HuH-7 (cell line): ENCODE results near the gene TEX44.
"Not testable (repeated sequence)": the region's sequence is repeated elsewhere in the genome, so short reads cannot be mapped to it uniquely, and the experiment has no call there.

Source experiments
- DNase-seq: peaks from one replicate; pipeline ENCODE4 v3.0.0; 2011; ENCODE audit warnings: low spot score

TEX44 gene

DNA sequence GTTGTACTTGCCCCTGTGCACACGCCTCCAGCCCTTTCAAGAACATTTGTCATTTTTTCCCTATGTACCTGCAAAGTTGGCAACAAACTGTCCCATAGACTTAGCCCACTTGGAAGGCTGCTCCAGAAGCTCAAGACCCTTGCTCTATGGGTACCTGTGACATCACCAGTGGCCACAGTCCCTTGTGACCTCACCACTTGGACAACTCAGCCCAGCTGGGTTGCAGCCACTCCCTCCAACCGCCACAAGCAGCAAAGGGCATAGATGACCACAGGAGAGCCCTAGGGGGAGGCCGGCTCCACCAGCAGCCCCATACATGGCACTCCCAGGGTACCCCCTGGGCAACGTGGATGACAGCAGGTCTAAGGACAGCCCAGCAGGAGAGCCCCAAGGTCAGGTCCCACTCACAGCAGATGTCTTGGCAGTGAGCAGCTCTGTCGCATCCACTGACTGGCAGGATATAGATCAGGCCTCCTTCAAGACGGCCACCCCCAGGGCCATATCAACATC lies at the start of gene TEX44:
TSS of gene TEX44 (plus strand) at position 229 of the 510 bp plus-strand sequence. CDS start at position 317, 88 bp downstream.
- DNase-seq, result no peak

DNA sequence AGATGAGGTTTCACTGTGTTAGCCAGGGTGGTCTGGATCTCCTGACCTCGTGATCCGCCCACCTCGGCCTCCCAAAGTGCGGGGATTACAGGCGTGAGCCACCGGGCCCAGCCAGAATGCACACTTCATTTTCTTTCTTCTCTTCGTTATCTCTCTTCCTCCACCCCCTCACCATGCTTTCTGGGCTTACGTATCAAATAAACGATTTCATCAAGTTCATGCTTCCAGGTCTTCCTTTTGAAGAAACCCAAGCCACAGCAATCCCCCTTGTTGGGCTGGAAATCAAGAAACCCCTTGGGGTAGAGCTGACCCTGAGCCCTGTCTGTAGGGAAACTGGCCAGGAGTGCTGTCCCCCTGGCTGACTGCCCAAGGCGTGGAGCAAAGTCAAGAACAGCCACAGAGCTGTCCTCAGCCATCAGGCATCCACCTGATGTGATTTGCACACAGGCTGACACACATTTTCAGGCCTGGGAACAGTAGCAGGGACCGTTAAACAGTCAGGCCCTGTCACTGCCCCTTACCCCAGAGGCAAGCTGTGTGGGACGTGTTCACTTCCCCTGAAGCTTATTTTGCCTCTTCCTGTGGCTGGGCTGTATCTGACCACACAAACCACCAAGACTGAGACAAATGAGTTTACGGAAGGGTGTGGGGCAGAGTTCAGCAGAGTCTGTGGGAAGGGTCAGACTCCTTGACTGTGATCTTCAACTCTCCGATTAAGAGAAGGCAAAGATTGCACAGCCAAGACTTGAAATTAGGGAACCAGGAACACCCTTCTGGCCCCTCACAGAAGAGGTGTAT lies 47.4 kb upstream of the TEX44 start:
- DNase-seq, result no peak

DNA sequence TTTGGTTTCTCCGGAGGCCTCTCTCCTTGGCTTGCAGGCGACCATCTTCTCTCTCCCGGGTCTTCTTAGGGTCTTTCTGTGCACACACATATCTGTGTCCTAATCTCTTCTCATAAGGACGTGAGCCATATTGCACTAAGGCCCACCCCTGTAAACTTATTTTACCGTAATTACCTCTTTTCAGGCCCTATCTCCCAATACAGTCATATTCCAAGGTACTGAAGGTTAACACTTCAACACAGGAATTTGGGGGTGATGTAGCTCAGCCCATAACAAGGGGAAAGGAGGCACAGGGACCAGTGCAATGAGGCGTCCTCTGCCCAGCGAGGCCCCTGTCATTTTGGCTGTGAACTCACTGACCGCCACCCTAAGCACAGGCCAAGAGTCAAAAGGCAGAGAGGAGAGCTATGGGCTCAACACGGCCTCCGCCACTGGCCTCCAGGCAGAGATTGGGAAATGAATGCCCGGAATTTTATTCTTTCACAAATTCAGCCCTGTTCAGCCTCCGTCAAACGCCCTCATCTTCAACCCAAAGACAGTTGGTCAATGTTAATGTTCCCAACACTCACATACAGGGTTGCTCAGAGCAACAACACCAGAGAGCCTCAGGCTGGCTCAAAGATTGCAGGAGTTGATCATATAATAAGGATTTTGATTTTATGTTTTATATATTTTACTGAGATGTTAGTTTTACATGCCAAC lies 46.5 kb upstream of the TEX44 start:
- no peak for DNase-seq

DNA sequence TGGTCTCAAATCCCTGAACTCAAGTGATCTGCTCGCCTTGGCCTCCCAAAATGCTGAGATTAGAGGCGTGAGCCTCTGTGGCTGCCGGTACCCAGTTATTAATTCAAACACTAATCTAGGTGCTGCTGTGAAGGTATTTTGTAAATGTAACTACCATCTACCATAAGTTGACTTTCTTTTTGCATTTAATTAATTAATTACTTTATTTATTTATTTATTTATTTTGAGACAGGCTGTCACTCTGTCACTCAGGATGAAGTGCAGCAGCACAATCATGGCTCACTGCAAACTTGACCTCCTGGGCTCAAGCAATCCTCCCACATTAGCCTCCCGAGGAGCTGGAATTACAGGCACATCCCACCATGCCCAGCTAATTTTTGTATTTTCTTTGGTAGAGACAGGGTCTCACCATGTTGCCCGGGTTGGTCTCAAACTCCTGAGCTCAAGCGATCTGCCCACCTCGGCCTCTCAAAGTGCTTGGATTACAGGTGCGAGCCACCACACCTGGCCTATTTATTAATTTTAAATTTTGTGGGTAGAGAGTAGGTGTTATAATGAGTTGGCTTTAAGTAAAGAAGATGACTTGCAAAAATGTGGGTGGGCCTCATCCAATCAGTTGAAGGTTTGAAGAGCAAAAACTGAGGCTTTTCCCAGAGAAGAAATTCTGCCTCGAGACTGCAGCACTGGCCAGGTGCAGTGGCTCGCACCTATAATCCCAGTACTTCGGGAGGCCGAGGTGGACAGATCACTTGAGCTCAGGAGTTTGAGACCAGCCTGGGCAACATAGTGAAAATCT lies 45.2 kb upstream of the TEX44 start:
- DNase-seq, result no peak

DNA sequence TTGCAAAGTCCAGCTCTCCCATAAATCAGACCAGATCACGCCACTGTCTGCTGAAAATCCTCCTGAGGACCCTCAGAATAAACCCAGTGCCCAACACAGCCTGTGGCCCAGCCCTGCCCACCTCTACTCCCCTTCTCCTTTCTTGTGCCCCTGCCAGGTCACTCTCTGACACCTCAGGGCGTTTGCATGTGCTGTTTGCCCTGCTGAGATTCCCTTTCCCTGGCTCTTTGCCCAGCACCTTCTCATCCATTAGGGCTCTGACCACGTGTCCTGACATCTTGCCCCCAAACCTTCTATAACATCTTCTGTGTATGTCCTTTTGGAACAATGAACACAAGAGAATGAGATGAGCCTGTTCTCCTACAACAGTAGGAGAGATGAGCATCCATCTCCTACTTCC lies 43.9 kb upstream of the TEX44 start:
- no peak for DNase-seq

DNA sequence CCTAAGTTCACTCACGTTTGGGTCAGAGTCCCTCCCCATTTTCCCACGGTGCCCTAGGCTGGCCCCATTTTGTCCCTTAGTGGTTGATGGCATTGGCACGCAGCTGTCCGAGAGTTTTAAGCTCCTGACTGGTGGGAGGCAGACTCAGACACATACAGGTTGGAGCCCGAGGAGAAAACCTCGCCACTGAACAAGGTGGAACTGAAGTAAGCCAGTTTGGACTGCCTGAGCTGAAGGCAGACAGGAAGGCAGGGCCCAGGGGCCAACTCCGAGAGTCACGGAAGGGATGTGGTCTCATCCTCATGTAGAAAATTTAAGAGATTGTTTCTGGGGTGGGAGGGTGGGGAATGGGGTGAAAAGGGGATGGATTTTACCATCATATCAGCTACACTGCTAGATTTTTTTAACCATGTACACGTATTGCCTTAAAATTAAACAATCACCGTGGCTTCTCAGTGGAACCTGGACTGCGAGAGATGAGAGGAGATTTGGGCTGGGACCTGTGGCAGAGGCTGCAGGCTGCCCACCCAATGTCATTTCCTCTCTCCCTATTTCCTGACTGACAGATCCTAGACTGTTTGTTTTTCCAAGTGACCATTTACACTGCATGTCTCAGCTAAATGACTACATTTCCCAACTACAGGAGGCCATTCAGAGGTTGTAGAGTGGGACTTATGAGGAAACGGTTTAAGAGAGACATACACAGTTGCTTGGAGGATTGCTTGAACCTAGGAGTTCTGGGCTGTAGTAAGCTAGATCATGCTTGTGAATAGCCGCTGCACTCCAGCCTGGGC lies 43.0 kb upstream of the TEX44 start:
- DNase-seq, result no peak

DNA sequence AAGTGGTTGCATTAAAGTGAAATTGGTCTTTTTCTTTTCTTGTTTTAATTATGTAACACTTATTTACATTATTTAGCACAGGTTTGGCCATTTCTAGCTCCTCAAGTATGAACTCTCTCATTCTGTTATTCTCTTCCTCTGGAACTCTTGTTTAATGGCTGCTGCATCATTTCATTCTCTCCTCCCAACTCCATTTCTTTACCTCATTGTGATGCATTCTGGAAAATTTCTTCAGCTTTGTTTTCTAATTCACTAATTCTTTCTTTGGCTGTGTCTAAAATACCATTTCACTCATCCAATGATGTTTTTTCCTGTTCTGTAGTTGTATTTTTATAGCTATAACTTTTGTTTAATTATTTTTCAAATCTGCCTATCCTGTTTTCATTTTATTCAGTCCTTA lies 39.9 kb upstream of the TEX44 start:
- no peak for DNase-seq

DNA sequence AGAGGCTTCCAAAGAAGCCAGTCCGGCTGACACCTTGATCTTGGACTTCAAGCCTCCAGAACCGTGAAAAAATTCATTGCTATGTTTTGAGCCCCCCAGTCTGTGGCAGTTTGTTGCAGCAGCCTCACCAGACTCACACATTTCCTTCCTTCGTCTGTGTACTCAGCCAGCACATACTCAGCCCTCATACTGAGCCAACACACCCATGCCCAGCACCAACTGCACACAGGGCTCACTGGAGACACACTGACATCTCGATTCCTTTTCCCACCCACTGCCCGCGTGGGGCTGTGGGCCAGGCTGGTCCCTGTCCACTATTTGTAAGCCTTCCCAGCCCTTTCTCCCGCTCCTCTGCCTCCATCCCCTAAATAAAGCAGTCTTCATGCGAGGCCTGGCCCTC lies 38.3 kb upstream of the TEX44 start:
- no peak for DNase-seq

DNA sequence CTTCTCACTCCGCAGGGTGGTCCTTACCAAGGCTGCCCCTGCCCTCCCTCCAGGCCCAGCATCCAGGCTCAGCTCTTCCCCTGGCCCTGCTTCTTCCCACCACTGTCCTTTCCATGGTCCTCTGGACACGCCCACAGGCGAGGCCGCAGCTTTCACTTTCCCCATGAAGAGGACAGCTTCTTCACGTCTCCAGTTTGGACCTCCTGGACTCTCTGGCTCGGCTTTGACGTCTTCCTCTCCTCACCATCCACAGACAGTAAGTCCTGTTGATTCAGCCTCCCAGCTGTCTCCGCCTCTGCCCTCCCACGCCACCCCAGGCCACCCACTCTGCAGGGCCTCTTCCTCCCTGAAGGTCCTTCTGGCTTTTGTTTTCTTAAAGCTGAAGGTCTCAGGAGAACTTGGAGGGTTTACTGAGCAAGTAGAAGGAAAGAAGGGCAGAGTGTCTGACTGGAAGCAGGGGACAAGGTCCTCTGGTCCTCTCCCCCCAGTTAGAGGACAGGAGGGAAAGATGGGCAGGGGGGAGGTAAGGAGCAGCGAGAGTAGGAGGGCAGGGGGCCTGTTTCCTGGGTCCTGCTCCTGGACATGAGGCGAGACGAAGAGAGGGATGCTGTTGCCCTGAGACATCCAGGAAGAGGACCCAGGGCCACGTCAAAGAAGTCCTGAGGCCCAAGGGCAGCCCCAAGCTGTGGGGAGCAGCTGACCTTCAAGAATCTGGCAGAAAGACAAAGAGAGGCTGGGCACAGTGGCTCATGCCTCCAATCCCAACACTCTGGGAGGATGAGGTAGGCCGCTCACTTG lies 37.7 kb upstream of the TEX44 start:
- DNase-seq, result no peak

DNA sequence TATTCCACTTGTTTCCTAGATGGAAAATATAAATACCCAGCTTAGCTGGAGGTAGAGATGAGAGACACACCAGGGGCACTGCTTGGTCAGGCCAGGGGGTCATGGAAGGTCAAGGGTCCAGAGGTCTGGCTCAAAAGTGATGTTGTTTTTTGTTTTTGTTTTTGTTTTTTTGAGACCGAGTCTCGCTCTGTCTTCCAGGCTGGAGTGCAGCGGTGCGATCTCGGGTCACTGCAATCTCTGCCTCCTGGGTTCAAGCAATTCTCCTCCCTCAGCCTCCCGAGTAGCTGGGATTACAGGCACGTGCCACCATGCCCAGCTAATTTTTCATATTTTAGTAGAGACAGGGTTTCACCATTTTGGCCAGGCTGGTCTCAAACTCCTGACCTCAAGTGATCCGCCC lies 36.2 kb upstream of the TEX44 start:
- not testable (repeated sequence) for DNase-seq

DNA sequence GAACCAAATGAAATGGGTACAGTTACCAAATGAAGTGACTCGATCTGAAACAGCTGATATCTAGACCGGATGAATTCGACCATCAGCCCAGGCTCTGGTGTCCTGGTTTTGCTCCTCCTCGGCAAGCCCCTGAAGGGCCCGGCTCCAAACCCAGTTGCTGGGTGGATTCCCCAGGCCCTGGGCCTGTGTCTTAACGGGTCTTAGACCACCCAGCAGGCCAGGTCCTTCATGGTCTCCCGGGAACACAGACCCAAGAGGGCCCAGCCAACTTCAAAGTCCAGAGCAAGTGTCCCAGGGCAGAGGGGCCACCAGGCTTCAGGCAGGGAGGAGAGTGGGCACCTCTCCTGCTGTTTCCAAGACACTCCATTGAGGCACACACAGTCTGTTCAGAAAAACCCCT lies 35.7 kb upstream of the TEX44 start:
- DNase-seq, result no peak

DNA sequence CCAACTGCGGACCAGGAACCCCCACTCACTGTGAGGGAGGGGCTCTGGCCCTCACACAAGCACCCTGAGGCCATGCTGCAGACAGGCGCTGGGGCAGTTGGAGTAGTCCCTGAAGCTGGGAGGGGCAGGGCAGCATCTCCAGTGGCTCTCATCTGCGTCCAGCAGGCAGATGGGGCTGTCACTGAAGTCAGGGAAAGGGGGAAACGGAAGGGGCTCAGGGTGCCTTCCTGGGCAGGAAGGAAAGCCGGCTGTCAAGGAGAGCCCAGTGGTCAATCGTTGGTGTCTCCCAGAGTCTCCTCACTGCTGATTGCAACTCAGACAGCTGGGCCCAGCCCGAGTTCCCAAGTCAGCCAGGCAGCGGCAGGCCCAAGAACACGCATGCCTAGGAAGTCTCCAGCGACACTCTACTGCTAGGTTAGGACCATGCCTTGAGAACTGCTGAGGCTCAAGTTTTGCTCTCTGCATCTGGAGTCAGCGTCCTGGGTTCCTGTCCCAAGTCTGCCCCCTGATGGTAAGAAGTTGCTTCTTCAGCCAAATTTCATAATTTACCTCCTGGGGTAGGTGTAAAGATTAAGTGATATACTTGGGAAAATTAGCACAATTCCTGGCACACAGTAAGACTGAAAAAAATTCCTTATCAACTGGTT lies 35.0 kb upstream of the TEX44 start:
- DNase-seq, result peak; percentile 73

DNA sequence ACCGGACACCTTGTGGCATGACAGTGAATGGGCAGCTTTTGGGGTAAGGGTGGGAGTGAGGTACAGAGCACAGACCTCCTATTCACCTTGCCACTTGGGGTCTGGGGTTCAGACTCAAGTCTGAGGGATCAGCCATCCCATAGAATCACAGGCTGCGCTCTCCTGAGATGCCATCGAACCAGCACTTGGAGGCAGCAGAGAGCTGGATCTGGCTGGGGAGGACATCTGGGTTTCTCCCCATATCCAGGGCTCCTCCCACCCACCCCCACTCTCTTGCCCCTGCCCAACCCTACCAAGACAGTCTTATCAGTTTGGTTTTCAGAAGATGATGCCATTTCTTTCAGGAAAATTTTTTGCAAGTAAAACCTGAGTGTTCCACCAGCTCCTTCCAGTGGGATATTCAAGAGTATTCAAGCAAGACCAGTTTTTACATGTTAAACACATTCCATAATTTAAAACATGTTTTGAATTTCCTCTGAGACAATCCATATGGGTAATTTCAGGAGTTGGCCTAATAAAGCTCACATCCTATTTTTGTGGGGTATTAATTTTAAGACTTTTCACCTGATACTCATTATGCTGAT lies 29.2 kb upstream of the TEX44 start:
- DNase-seq, result peak; percentile 67

DNA sequence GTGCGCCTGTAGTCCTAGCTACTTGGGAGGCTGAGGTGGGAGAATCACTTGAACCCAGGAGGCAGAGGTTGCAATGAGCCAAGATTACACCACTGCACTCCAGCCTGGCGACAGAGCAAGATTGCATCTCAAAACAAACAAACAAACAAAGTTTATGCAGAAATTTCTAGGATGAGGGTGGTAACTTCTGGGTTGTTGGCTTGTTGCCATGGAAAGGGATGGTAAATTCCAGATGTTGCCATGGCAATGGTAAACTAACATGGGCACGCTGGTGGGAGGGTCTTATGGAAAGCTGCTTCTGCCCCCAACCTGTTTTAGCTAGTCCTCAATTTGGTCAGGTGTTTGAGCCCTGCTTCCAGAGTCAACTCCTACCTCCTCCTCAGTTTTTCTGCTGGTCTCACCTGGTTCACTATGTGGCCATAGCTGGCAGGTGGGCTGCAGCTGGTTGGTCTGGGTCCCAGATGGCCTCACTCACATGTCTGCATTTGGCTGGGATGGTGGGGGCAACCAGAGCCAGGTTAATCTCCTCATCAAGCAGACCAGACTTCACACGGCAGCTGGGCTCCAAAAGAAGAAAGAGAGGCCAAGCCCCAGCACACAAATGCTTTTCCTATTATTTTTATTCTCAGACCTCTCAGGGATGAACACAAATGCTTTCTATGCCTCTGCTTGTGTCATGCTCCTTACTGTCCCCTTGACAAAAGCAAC lies 26.6 kb upstream of the TEX44 start:
- no peak for DNase-seq

DNA sequence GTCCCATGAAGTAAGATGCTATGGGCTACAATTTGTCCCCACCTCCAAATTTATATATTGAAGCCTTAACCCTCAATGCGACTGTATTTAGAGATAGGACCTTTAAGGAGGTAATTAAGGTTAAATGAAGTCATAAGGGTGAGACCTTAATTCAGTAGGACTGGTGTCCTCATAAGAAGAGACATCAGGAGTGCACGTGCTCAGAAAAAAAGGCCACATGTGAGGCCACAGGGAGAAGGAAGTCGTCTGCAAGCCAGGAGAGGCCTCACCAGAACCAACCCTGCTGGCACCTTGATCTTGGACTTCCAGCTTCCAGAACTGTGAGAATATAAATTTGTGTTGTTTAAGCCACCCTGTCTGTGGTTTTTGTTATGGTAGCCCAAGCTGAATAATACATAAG lies 25.5 kb upstream of the TEX44 start:
- DNase-seq, result no peak

DNA sequence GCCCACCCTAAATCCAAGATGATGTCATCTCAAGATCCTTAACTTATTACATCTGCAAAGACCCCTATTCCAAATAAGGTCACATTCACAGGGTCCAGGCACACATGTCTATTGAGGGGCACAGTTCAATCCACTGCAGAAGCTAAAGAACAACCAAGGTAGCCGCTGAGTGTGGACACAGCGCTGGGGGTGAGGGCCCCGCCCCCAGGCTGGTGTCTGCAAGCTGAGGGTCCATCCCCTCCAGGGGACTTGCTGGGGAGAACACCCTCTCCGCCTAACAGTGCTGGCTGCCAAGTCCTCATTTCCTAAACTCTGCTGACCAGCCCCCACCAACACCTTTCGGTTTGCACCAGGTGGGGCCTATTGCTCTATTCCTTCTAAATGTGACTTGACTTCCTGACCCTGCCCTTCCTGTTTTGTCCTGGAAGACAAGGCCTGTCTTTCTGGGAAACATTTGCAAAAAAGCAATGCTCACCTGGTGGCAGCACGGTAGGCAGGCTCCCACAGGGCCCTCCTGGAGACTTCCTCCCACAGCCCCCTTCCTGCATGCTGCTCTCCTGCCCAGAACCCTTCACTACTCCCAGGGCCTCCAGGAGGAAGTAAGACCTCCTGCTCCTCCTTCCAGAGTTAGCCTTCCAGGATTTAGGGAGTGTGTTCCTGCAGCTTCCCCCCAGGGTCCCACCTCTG lies 24.4 kb upstream of the TEX44 start:
- no peak for DNase-seq

DNA sequence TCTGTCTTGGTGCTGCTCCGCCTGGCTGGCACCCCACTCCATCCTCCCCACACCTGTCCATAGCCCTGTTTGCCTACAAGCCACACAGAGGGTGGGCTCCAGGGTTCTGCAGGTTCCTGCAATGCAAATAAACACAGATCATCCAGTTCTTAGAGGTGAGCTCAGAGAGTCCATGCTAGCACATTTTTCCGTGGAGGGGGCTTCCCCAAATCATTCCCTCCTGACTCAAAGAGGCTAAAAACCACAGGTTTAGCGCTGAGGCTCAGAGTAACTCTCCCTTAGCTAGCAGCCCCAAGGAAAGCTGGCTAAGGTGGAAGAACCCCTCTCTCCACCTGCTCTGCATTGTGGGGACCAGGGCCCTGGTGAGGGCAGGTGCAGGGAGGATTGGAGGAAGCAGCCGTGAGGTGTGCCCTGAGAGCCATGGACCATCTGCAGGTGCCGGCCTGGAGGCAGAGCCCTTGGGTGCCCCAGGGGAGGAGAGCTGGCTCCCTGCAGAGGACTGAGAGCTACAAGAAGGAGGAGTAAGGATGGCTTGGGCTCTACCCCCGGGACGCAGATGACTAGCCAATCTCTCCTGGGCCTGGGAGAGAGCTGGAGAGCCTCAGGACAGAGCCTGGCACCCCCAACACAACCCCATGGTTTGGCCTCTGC lies 23.8 kb upstream of the TEX44 start:
- DNase-seq, result no peak

DNA sequence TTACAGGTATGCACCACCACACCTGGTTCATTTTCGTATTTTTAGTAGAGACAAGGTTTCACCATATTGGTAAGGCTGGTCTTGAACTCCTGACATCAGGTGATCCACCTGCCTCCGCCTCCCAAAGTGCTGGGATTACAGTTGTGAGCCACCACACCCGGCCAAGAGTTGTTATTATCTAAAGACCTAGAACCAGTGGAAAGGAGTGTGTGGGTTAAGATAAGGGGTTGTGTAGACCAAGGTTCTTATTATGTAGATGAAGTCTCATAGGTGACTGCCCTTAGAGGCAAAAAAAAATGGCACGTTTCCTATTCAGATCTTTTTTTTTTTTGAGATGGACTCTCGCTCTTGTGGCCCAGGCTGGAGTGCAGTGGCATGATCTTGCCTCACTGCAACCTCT lies 21.7 kb upstream of the TEX44 start:
- DNase-seq, result not testable (repeated sequence)
